Activated T-helper 1 cell treated with Interleukin-2 at 50 U/mL for 16 hours (primary cell): Measurements from ENCODE around the gene RTL10.
A peak's percentile ranks its signal among the peaks of the same experiment; 100 is the strongest.

ENCODE experiments used
- DNase-seq: peaks from one replicate; pipeline ENCODE4 v3.0.0-alpha.2; 2020; ENCODE audit warnings: low read depth

Gene RTL10, protein sequence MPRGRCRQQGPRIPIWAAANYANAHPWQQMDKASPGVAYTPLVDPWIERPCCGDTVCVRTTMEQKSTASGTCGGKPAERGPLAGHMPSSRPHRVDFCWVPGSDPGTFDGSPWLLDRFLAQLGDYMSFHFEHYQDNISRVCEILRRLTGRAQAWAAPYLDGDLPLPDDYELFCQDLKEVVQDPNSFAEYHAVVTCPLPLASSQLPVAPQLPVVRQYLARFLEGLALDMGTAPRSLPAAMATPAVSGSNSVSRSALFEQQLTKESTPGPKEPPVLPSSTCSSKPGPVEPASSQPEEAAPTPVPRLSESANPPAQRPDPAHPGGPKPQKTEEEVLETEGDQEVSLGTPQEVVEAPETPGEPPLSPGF

DNA sequence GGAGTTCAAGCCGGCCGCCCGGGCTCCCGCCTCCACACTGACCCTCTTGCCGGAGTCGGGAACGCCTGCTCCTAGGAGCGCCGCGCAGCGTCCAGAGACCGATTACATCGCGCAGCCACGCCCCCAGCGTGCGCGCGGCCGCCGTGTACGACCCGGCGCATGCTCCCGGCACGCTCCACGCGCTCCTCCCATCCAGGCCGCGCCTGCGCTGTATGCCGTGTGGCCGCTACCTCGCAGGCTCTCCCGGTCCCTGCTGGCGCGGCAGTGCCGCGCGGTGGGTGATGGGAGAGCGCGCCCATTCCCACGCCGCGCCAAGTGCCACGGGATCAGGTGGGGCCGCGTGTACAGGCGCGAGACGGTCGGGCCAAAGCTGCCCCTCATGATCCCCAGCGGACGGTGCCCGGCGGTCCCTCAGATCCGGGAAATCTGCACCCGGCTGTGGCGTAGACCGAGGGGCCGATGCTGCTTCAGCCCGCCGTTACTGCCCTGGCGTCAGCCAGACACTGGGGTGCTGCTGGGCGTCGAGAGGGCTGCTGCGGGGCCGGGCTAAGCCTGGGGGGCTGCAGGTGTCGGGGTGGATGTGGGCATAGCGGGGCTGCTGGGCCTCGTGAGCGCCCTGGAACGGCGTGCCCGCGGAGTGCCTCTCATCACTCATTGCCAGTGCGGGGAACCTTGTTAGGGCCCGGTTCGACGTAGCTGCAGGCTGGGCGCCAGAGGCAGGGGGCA lies at the start of gene RTL10, which contains the start of gene GNB1L:
Gene RTL10 (minus strand): TSS at position 97 of the 726 bp plus-strand sequence. CDS start 2,613 bp downstream, outside the sequence.
Gene GNB1L (minus strand): TSS at position 97 of the 726 bp plus-strand sequence. CDS start 33,519 bp downstream, outside the sequence.
- DNase-seq, result peak; percentile 95

DNA sequence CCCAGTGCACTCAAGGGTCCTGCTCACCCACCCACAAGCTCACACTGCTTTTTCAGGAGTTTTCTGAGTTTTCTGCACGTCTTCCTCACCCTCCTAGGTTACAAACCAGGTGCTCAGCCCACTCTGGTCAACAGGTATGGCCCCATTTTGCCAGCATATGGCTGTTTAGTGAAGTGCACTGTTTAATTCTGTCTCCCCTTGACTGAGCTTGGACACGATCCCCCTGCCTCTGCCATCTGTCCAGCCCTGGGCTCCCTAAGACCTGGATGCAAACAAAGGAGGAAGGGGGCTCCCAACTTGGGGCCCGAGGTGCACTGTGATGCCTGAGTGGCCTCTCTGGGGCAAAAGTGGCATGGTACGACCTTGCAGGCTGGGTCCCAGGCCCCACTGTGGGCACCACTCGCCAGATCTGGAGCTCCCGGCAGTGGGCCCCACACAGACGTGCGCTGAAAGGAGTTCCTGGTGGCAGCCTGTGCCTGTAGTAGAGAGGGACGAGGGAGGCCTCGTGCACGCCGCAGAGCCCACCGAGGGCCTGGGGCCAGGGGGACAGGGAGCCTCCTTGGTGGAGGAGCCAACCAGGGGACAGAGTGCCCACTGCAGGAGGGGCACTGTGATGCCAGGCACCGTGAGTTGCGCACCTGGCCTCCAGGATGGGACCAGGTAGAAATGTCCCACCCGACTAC lies 49.6 kb upstream of the RTL10 start:
- no peak for DNase-seq

DNA sequence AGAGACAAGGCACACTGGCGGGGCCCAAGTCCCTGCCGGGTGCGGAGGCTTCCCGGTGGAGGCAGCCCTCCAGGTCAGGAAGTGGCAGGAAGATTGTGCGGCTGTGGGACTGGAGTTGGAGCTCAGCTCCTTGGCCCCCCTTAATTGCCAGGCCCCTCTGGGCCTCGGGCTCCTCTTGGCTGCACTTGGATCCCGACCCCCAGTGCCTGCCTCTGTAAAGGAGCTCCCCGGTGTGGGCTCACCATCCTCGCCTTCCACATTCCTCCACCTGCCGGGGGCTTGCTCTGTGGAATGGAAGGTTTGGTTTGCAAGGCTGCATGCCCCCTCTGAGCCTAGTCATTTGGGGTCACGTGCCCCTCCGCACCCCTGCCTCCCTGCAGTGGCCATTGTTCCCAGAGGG lies 48.8 kb upstream of the RTL10 start:
- no peak for DNase-seq

DNA sequence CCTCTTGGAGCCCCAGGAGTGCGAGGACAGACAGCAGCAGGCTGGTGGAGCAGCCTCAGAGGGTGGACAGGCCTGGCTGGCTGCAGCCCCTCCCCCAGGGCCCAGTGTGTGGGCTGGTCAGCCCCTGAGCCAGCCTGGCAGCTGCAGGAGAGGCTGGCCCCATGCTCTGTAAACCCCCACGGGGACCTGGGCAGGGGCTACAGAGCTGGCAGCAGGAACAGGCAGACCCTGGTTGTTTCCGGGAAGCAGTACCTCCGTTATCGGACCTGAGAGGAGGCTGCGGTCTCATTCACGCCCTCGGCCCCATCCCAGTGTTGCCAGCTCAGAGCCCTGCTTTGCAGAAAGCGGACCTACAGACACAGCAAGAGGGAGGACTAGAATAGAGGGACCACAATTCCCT lies 48.4 kb upstream of the RTL10 start:
- DNase-seq, result no peak

DNA sequence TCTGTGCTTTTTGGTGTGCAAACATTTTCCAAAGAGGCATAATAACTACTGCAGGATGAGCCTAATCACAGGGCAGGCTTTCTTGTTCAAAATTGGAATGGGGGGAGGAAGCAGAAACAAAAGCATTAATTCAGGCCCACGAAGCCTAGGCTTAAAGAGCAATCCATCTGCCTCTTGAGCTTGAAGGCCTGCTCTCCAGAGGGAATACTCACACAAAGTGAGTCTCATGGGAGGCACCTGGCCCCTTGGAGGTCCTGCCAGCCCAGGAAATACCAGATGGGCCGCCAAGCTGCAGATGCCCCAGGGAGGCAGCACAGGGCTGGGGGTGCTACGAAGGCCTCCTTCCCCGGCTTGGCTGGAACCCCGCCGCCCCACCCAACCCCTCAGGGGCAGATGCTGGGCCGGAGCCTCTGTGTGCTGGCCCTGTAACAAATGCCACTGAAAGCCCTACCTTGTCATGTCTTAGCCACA lies 47.6 kb upstream of the RTL10 start:
- no peak for DNase-seq

DNA sequence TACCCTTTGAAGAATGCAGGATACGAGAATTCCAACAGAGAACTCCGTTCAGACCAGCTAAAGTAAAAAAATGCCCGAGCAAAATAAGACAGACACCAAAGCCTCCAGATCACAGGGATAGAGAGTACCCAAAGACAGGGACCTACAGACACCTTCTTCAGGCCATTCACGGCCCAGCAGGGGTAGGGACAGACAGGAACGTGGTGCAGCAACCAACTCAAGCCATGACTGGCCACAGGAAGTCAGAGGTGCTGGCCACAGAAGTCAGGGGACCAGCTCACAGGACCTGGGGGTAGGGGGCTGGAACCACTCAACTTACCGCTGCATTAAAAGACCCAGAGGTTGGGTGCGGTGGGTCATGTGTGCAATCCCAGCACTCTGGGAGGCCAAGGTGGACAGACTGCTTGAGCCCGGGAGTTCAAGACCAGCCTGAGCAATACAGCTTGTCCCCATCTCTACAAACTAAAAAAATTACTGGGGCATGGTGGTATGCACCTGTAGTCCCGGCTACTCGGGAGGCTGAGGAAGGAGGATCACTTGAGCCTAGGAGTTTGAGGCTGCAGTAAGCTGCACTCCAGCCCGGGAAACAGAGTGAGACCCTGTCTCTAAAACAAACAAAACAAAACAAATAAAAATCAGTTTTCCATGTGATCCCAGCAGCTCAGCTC lies 47.0 kb upstream of the RTL10 start:
- no peak for DNase-seq

DNA sequence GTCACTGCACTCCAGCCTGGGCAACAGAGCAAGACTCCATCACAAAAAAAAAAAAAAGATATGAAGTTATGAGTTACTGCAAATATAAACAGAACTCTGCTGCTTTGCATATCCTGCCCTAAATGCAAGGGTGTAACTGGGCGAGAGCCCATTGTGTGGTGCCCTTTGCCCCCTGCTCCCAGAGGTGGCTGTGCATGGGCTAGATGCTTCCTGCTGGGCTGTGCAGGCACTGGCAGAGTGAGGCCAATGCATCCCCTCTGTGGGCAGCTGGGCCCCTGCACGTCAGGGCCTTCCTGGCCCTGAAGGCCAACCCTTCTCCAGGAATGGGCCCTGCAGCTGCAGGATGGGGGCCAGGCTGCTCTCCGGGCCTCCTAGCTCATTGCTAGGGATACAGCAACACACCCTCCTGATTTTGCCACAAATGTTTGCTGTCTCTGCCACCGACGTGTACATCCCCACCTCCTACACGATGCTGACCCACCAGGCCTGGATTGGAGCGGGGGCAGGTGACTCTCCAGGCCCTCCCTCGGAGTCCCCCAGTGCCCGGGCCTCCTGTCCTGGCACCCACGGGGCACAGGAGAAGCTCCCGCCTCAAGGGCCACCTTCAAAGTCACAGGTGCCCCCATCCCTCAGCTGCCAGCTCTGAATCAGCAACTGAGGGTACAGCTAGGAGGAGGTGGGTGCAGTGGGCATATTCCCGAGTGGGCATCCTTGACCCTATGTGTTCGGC lies 46.2 kb upstream of the RTL10 start:
- DNase-seq, result no peak

DNA sequence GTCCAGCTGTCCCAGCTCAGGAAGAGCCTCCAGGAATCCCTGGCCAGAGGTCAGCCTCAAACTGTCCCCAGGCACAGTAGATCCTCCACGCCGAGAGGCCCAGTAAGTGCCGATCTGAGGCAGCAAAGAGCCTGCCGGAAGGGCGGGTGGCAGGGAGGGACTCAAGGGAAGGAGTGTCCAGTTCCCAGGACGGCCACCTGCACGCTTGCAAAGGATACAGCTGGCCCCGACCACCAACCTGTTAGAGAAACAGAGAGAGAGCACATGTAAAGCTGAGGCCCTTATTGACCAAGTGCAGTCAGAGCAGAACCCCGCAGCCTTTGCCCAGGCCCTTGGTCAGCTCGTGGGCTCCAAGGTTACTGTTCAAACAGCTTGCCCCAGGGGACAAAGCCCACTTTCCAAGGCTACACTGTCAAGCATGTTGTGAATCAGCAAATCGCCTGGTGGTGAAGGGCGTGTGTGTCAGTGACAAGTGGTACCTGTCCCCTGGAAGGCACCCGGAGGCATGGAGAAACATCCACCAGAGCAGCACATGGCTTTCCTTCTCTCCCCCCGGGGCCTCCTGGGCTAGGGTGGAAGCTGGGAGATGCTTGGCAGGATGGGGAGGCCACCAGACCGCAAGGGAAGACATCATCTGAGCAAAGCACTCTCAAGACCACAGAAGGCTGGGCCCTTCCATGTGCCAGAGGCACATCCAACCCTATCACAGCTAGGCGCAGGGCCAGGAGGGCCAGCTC lies 44.3 kb upstream of the RTL10 start:
- no peak for DNase-seq

DNA sequence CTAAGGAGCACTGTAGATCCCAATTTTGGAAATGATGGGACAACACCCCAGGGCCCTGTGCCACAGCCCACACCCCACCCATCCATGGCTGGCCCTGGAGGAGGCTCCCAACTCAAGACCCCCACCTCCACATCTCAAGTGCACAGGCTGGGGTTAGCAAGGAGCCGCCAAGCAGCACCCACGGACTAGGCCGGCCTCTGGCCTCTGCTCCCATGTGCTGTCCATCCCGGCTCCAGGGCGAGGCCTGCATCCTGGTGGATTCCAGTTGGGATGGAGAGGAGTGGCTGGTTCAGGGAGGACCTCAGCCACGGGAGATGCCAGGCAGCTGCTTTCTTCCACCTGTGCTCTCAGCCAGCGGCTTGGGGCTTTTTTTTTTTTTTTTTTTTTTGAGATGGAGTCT lies 43.5 kb upstream of the RTL10 start:
- no peak for DNase-seq

DNA sequence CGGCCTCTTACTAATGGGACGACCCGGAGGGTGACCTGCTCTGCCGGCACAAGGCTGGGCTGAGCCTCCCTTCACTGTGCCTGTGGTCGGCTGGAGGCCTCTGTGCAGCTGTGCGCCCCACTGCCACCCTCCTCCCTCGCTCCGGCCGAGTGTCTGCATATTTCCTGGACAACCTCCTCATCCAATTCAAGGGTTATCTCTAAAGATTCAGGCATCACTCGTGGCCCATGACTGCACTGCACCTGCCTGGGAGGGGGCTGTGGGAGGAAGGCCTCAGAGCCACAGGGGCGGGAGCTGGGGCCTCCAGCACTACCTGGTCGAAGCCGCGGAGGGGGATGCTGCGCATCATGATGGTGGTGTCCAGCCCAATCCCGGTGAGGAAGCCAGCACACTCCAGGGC lies 43.1 kb upstream of the RTL10 start:
- no peak for DNase-seq

DNA sequence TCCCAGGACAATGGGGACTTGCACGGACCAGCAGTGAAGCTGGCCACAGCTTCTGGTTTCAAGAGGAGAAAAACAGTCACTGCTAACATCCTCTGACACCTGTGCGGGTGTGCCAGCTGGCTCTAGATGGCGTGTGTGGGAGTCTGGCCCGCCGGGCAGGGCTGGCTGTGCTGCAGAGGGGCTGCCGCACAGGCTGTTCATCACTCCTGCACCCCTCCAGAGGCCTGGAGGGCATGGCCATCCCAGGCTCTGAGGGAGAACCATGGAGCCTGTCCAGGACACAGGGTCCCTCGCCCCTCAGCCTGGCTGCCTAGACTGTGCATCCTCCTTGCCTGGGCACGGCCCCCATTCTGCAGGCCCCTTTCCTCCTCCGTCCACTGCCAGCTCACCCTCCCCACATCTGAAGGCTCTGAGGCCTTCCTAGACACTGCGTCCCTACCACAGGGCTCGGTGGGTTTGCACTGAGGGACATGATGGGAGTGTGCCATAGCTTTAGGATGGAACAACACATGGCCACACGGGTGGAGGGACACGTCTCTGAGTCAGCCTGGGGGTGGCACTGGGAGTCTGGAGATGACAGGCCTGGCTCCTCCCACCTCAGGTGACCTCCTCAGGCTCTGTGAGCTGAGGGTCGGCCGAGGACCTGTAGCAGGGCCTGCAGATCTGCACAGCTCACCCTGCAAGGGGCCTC lies 42.1 kb upstream of the RTL10 start:
- DNase-seq, result no peak

DNA sequence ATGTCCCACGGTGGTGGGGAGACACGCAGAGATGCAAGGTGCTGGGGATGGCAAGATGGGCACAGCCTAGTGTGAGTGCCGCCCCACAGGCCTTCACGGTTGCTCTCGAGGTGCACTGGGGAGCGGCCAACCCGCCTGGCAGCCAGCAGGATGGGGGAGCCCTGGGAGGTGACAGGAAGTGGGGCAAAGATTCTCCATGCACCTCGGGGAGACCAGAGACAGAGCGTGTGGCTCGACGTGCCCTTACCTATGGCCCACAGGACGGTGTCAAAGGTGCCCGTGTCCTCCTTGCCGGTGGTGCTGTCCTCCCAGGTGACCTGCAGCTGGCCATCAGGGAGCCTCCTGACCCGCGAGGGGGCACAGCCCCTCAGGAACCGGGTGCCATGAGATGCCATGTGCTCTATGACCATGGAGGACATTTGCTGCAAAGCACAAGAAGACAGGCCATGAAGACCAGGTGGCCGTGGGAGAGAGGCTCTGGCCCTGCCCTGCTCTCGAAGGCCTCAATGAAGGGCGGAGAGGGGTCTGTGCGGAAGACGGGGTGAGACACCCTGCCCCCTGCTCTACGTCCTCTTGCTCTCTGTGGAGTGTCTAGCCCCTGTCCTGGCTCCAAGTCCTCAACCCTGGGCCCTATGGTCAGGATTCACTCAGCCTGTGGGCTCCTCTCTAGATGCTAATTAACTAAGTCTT lies 40.6 kb upstream of the RTL10 start:
- no peak for DNase-seq

DNA sequence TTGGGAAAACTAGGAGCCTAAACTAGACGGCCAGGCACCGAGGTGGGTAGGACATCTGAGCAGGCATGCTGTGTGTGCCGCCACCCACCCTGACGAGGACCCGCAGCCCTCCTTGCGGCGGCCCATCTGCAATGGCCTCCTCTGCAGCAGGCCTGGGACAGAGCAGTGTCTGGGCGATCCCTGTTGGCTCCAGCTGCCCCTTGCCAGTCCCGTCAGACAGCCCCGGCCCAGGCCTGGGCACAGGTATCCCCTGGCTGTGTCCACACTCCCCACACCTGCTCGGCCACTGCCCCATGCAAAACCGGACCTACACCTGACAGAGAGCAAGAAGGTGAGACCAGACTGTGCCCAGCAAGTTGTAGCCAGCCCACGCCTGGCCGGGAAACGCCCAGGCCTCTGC lies 38.7 kb upstream of the RTL10 start:
- DNase-seq, result no peak

DNA sequence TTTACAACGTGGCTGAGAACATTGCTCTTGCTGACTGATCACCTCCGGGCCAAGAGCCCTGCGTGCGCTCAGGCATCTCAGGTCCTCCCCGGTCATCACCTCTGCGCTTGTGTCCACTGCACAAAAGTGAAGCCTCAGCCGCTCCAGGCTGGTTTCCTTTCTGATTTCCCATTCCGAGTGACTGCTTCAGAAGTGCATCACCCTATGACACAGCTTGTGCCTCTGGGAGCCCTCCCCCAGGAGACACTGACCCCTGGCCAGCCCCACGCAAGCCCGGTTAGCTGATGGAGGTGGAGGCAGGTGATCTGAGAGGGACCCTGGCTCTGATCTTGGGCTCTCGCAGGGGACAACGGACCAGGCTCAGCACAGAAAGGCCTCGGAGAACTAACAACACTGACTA lies 38.3 kb upstream of the RTL10 start:
- DNase-seq, result no peak

DNA sequence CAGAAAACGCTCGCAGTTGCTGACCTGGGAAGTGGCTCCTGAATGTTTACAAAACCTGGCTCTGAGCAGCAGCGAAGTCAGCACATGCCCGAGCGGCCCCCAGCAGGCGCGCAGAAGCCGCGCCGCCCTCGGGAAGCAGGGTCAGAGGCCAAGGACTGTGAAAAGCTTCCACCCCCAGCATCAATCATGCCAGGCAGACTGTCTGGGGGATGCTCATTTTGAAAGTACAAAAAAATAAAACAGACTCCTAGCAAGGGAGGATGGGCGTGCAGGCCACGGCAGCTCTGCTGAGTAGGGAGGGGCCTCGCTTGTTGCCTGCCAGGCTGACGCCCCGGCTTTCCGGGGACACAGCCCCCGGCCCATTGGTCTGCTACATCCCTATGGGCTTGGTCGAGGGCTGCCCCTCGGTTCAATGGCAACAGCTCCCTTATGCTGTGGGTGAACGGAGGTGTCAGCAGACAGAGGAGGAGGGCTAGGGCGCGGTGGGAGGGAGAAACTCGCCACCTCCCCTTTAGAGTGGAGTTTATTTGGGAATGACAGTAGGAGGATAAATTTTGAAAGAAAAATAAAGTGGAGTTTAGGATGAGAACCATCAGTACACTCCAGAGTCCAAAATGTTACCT lies 37.7 kb upstream of the RTL10 start:
- DNase-seq, result peak; percentile 50

DNA sequence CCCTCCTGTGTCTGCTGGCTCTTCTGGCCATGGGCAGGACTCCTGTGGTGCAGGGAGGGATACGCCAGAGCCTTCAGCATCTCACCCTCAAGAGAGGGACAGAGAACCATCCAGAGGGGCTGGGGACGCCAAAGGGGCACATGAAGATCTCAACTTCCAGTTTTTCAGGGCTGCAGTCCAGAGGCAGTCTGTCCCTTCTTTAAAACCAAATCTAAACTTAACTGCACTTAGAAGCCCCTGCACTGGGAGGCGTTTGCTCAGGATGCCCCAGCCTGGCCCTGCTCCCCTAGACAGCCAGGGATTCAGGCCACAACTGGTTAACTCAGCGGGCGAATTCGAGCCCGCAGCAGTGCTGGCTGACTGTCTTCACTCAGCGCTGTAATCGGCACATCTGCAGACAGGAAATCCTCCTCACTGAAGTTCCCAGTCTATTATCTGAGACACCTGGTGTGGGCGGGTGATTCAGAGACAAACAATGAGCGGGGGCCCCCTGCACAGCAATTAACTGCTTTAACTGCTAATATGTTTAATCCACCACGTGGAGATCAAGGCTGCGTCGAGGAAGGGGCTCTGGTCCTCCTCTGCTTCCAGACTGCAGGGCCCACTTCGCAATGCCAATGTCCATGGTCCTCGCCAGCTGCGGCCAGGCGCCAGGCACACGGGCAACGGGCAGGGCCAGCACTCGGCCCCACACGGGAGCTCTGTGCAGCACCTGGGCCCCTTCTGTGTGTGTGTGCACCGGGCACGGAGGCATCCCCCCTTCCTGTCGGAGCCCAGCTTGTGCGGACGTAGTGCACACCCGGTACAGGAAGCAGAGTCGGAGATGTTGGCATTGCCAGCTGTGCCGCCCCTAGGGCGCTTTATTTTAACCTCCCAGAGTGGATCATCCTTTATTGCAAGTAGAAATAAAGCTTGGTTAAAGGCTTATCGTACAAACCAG lies 36.9 kb upstream of the RTL10 start:
- DNase-seq, result peak; percentile 66

DNA sequence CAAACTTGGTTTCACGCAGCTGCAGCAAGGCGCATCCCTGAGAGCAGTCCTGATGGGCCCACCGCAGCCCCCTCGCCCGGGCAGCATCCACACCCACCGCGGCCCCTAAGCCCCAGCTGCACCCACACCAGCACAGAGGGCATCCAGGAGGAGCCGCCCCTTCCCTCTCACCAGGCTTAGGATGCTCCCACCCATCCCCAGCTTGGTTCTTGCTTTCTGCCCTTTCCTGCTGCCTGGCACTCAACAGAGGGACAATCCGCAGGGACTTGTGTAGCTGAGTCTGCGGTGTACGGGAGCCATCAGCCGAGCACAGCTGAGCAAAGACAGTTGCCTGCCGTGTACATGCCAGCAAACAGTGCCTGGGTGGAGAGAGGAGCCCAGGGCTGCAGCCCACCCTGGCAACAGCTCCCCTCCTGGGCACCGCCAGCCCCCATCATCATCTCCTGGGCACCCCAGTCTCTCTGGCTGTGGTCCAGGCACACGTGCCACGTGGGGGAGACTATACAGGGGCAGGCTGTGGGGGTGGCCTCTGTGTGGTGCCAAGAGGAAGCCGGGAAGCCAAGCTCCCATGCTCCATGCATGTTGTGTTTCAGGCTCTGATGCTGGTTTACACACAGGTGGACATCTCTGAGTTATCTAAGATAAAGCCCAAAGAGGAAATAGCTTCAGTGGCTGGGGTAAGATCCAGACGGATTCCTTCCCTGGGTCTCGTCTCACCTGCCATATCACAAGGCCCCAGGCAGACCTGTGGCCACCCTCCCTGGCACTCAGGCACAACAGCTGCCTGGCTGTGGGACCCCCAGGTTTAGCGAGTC lies 36.0 kb upstream of the RTL10 start:
- DNase-seq, result no peak
